Measurements from ENCODE around the gene NUAK1.

Gene NUAK1

DNA sequence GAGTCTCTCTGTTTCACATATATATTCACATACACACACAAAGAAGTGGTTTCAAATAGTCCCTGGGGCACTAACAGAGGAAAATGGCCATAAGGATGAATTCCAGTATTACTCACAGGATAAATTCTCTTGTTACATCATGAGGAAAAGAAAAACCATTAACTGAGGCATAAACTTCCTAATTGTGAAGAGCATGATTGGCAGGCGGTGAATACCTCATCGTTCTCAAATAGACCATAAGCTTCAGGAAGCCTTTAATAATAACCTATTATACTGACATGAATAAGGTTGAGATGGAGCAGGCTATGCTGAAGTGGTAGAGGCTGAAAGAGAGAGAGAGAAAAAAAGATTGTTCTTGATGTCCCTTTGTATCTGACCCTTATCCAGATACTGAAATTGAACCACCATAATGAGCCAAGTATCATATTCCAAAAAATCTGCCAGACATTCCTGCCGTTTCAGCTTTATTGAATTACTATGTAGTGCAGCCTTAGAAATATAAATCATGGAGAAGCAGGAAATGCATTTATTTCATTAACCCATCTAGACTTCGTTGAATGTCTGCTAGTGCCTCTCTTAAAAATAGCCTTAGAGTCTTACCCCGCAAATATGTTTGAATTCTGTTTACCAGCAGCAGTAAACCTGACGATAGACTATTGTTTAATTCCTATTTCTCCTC, 86.8 kb downstream of the NUAK1 start:
- DNase-seq: no peak

DNA sequence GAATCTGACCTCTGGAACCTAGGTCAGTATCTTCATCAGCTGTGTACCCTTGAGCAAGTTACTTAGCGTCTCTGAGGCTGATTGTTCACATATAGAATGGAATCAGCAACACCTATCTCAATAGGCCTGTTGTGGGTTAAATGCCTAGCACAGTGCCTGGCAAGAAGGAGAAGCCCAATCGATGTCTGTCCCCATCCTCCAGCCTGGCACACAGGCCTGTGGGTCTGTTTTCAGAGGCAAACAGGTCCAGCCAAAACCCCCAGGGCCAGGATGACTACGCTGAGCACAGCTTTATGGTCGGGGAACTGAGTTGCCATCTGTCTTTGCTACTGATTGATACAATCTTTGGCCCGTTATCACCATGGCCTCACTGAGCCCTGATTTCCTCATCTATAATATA, 89.2 kb downstream of the NUAK1 start:
- DNase-seq: no peak

DNA sequence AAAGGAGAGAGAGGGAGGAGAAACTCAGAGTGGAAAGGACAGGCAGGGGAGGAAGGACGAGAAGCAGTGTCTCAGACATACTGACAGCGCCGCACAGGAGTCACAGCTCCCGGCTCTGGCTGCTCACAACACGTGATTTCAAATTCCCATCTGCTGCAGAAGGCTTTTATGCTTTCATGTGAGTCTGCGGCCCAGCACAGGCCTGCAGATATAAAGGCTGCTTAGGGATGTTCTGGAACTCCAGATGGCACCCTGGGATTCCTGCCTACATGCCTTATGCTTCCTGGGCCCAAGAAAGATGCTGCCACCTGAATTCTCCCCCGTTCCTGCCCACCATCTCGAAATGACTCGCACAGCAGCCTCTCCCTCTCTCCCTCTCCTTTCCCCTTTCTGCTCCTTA, 89.6 kb downstream of the NUAK1 start:
- no peak for DNase-seq

DNA sequence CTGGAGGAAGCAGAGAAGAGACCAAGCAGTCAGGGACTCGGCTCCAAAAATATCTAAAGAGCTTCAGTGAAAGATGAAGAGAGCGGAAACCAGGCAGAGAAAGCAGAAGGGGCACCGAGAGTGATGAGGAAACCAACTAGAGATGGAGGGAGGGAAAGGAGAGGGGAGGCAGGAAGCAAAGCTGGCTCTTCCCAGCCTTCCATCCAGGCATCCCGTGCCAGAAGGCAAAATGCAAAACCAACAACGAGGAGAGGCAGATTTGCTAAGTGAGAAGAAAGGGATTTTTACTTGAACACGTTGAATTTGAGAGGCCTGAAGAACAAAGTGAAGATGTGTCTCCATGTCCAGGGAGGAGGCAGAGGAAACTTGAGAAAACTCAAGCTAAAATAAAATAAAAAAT, 90.1 kb downstream of the NUAK1 start:
- DNase-seq: no peak

DNA sequence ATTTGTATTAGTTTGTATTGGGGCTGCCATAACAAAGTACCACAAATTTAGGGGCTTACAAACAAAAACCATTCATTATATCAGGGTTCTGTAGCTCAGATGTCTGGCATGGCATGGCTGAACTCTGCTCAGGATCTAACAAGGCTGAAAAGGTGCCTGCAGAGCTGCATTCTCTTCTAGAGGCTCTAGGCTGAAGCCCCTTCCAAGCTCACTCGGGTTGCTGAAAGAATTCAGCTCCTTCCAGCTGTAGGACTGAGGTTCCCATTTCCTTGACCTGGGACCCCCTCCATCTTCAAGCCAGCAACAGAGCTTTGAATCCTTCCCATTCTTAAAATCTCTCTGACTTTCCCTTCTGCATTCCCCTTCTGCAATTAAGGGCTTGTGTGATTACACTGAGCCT, 90.7 kb downstream of the NUAK1 start:
- DNase-seq: no peak

DNA sequence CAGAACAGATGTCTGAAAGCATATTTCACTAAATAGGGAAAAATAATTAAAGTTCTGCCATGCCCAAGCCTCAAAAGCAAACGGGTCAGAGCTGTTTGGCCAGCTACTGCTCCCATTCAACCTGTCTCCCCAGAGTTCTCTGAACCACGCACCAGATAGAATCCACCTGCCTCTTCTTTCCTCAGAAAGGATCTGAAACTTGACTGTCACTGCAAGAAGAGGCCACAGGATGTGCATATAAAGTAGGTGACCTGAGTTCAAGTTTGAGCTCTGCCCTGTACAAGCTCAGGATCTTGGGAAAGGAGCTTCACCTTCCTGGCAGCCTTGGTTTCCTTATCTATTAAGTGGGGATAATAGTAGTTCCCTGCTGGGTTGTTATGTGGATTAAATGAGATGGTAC, 91.8 kb downstream of the NUAK1 start:
- DNase-seq: no peak

DNA sequence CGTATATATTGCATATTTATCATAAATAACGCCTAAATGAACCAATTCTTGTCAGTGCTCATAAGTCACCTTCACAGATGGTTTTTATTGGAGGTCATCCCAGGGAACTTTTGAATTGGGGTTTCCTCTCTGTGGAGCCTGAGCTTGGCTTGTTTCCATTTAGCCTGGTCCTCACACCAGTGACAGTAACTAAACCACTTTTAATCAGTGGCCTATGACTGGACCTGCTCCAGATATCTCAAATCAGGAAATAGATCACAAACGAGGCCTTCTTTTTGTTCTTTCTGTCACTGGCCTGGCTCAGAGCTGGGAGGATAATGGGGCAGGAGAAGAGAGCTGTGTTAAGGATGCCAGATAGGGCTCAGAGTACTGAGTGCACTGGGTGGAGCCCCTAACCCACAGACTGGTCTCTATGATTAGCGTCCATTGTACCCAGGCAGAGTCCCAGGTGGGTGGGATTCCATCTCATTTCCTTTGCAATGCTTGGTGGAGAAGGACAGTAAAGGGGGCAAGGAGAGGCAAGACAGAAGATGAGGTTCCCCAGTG, 92.4 kb downstream of the NUAK1 start:
- no peak for DNase-seq

DNA sequence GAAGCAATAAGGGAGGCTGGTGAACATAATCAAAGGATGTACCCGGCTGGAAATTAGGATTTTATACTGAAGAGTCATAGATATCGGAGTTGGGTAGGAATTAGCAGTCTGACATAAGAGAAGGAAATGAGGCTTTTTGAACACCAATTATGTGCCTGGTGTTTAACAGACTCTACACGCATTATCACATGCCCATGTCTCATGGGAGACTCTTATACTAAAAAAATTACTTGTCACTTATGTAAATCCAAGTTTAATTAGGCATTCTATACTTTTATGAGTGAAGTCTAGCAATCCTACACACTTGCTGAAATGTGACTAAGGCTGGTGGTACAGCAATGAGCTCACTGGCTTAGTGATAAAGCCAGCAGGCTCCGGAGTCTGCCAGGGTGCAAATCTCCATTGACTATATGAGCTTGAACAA, 93.5 kb downstream of the NUAK1 start:
- DNase-seq: no peak

DNA sequence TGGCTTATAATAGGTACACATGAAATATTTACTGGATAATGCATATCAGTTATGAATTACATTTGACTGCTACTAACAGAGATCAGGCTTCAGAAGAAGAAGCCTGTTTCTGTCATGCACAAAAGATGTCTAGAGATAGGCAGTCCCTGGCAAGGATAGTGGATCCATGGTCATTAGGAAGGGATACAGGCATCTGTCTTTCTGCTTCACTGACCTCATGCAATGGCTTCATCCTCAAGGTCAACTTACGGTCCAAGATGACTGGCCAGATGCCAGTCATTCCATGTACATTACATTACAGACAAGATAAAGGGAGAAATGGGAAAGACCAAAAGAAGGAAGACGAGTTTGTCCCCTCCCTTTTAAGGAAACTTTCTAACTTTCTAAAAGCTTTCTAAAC, 94.0 kb downstream of the NUAK1 start:
- DNase-seq: no peak

DNA sequence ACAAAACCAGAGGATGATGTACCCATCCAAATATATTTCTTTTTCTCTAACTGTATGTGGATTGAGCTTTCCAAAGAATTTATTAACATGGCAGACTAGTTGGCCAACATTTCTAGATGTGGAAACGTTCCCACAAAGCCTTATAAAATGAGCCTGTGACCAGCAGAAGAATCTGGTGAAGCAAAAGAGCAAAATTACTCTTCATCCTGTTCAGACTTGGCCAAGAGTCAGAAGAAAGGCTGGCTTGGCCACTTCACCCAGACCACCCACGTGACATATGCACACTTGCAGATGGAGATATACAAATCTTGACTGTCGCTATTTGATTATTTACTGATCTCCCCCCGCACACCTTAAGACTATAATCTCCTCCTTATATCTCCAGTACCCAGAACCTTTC, 96.7 kb downstream of the NUAK1 start:
- no peak for DNase-seq

DNA sequence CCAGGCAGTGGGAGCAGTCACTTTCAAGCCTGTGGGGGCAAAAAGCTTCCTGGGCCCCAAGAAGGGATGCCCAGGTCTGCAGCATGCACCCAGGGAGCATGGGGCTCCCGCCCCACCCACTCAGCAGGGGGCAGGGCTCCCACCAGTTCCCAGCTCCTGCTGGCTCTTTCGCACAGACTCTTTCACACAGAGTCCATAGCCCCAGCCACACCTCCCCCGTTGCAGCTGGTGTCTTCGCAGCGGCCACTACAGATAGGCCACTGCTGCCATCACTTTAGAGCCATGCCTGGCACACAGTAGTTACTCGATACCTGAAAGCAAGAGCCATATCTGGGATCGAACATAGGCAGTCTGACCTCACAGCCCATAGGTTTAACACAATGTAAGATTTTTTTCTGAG, 98.2 kb downstream of the NUAK1 start:
- DNase-seq: no peak

DNA sequence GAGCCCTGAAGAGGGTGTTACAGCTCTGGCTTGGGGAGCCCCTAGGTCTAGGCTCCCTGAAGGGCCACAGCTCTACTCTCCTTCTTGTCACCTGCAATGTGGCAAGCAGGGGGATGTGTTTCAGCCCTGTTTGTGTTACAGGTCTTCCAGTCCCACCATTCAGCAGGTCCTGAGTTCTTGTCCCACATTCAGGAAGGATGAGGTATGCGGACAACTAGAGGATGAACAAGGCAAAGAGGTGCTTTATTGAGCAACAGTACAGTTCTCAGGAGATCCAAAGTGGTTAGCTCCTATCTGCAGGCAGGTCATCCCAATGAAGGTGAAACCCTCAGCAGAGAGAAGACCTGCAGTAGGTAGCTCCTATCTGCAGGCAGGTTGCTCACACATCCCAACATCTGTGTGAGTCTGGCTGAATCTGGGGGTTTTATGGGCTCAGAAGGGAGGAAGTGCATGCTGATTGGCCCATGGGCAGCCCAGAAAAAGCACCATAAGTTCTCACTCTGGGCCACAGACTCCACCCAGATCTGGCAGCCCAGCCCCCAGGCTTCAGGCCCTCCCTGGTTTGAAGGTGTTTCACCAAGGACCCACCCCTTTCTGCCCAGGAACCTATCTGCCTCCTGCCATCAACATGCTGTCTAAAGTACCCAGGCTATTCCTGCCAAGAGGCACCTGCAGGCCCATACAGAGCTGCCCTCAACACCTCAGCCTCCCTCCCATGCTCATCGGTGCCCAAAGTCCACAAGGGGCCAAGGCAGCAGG, 98.9 kb downstream of the NUAK1 start:
- DNase-seq: no peak

DNA sequence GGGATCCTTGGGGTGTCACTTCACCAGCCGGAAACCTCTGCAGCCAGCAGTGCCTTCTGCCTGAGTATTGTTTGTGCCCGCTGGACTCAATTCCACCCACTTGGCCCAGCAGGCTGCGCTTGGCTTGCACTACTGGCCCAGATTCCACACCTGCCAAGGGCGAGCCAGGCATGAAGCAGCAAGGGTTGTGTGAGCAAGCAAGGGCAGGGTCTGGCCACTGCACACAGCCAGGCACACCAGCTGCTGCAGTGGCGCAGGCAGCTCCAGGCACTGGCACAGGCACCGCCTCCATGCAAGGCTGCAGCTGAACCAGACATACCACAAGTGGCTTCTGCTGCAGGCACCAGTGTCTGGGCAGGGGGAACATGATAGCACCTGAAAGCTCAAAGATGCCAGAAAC, 99.5 kb downstream of the NUAK1 start:
- no peak for DNase-seq

DNA sequence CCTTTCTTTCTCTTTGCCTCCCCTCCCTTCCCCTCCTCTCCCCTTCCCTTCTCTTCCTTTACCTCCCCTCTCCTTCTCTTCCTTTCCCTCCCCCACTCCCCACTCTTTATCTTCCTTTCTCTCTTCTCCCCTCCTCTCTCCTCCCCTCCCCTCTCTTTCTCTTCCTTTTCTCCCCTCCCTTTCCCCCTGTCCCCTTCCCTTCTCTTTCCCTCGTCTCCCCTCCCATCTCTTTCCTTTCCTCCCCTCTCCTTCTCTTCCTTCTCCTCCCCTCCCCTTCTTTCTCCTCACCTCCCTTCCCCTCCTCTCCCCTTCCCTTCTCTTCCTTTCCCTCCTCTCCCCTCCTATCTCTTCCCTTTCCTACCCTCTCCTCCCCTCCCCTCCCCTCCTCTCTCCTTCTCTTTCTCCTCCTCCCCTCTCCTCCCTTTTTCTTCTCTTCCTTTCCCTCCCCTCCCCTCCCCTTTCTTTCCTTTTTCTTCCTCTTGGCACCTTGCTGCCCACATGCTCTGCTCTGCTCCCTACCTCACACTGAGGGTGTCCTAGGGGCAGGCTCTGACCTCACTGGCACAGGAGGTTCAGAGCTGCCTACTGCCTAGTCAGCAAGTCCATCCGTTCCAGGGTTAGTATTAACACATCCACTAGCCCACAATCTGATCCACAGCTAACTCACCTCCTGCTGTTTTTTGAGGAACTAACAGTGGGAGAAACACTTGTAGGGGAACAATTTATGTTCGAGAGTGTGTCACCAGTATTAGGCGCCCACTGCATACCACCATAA, 101.0 kb downstream of the NUAK1 start:
- DNase-seq: no peak

DNA sequence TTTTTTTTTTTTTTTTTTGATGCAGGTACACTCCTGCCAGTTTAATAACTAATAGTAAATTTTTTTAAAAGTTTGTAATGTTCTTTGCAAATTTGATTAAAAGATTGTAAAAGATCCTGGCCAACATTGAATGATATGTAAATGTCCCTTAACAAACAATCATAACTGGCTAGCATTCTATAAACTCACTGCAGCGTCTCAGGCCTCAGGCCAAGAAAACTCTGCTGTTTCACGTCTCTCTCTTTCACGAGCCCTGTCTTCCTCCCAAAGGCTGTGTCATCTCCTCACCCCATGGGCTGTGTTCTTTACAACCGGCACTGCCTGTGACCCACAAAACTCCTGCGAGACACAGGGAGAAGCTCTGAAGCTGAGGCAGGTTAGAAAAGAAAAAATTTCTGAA, 103.3 kb downstream of the NUAK1 start:
- no peak for DNase-seq

DNA sequence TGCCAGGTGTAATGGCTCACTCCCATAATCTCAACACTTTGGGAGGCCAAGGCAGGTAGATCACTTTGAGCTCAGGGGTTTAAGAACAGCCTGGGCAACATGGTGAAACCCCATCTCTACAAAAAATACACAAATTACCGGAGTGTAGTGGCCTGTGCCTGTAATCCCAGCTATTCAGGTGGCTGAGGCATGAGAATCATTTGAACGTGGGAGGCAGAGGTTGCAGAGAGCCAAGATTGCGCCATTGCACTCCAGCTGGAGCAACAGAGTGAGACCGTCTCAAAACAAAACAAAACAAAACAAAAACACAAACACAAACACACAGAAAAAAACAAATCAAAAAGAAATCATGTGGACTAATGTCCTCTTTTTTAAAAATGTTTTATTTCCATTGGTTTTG, 104.4 kb downstream of the NUAK1 start:
- no peak for DNase-seq

DNA sequence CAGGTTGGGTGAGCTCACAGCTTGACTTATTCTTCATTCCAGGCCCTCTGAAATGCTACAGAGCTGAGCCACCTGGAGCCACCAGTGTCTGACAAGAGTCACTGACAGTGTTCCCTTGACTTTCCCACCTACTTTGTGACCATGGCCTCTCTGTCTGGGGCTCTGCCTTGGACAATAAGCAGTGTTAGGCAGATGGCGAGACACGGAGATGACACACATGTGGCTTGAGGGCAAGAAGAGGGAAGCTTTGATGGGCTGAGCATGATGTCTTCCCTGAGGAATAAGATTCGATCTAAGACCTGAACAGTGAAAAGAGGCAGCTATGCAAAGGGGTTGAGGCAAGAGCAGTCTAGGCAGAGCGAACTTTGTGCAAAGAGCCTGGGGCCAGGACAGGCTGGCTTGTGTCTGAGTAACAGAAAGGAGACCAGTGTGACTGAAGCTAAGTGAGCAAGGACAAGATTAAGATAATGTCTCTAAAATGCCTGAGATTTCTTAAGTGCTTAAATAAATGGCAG, 105.5 kb downstream of the NUAK1 start:
- no peak for DNase-seq

DNA sequence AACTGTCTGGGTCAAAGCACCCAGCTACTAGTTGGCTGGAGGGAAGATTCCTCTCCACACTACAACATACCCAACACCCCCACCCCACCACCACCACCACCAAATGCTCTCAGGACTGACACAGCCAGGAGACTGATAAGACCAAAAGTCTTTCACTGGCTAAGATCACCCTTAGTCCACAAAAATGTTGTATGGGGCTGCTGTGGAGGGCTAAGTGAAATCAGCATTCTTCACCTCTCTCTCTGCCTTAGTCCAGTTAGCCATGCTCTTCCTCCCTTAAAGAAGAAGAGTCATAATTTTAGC, 106.2 kb downstream of the NUAK1 start:
- DNase-seq: no peak

DNA sequence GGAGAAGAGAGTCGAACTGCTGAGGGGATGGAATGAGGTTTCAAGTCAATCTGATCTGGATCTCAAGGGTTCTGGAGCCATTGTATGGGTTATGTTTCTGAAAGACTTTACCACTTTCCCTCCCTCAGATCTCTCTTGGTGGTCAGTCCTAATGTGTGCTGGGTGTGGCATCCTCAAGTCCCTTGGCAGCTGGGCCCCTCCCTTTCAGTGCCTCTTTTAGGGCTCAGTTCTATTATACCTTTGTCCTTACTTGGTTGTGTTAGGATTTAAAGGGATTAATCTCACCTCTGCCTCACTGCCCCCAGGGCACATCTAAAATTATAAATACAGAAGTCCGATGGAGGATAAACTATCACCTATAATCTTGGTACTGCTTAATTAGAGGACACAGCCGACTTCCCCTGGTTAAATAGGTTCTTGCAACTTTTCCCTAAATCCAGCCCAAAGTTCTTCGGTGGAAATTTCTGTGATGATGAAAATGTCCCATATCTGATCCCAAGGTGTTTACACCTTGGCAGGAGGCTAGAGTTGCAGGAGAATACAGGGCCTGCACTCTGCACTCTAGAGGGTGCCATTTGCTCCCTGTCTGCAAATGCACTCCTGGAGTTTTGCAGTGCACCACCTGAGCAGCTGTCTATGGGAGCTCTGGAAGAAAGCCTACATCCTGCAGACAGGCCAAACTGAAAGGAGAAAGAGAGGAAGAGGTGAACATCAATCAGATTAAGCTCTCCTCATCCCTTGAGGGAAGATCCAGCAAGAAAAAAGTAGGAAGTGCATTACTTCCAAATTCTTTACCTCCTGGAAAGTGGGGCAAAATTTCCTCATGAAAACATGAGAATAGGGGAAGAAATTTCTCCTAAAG, 106.8 kb downstream of the NUAK1 start:
- DNase-seq: no peak

DNA sequence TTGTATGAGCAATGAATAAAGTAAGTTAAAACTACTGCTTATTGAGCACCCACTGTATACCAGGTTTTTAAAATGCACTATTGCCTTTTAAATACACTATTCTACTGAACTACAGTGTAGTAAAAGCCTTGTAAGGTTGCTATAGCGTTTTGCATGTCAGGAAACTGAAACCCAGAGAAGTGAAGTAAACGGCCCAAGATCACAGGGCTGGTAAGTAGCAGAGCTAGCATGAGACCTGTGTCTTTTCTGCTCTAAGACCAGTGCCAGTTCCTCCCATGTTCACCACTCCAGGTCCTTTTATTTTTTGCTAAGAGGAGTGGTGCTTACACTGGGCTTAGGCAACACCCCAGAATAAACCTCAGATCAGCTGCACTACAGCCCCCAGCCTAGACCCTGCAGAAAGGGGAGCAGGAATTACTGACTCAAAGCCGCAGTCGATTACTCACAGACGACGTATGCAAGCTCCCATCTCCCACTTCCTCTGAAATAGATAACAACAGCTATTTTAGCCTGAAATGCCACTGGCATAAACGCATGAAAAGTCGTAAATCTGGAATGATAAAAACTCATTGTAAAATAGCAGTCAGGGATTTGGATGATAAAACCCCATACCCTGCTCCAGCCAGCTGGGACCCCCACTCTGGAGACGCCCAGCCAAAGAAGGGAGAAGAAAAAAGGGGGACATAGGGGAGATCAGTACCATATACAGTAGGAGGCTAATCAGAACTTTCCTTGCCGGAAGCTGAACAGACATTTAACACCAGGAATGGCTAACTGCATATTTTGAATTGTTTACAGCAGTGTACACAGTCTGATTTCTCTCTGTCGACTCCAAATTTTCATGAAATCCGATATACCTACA, 108.3 kb downstream of the NUAK1 start:
- peak; percentile 57 for DNase-seq

DNA sequence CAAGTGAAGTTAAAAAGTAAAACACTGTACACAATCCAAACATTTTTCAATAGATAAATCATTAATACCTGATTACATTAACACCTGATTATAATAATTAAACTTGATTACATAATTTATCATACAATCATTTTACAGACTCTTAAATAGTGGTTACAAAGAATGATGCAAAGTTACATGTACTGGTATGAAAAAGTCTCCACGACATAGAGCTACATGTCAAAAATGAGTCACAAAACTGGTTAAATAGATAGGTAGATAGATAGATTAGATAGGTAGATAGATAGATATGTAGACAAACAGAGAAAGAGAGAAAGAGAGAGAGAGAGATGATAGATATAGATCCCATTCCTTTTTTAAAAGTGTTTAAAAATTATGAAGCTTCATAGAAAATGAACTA, 109.2 kb downstream of the NUAK1 start:
- no peak for DNase-seq

DNA sequence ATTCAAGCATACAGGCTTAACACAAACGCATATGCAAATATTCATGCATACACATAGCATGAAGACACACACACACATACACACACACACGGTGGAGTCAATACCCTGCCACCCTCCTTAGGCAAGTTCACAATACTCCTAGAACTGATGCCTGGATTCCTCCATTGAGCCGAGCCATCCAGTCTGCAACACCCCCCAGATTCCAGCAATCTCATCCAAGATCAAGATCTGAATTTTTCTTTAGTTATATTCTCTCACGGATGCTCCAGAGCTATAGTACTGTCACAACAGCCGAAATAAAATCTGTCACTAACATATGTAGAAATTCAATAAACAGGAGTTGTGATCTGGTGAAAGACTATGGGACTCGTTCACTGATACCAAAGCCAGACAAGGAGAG, 110.8 kb downstream of the NUAK1 start:
- no peak for DNase-seq
